IPS-18a (cell line): ENCODE data around the gene ABLIM2.

Source experiments
- H3K27ac ChIP-seq: one replicate; pipeline ENCODE4 v1.5.1; 2013; ENCODE audit warnings: low read length
- H3K27me3 ChIP-seq: one replicate; pipeline ENCODE4 v1.6.1; 2013; ENCODE audit warnings: mild to moderate bottlenecking, low read length; ENCODE audit not compliant: control insufficient read depth, insufficient read depth
- H3K36me3 ChIP-seq: one replicate; pipeline ENCODE4 v1.6.1; 2013; ENCODE audit warnings: low read depth, low read length; ENCODE audit not compliant: control insufficient read depth
- H3K4me1 ChIP-seq: one replicate; pipeline ENCODE4 v1.6.1; 2013; ENCODE audit warnings: low read depth, low read length; ENCODE audit not compliant: control insufficient read depth
- H3K4me3 ChIP-seq: one replicate; pipeline ENCODE4 v1.5.1; 2013; ENCODE audit warnings: low read length
- H3K9ac ChIP-seq: one replicate; pipeline ENCODE4 v1.6.1; 2013; ENCODE audit warnings: mild to moderate bottlenecking, low read length, moderate library complexity
- H3K9me3 ChIP-seq: one replicate; pipeline ENCODE4 v1.6.1; 2013; ENCODE audit warnings: low read depth, low read length; ENCODE audit not compliant: control insufficient read depth

Gene ABLIM2

GRCh38 chr4:8089862-8090261 lies 68.8 kb downstream of the ABLIM2 start:
- H3K27me3 ChIP-seq: no peaks in the 10 kb centered on the region
- no peaks in the 10 kb centered on the region for H3K4me1 ChIP-seq
- H3K9ac ChIP-seq: no peak overlapping the region
- H3K36me3 ChIP-seq: no peaks in the 10 kb centered on the region
- no peak overlapping the region for H3K27ac ChIP-seq
- H3K9me3 ChIP-seq: peaks cover 8% of the 10 kb centered on the region
- no peak overlapping the region for H3K4me3 ChIP-seq

DNA sequence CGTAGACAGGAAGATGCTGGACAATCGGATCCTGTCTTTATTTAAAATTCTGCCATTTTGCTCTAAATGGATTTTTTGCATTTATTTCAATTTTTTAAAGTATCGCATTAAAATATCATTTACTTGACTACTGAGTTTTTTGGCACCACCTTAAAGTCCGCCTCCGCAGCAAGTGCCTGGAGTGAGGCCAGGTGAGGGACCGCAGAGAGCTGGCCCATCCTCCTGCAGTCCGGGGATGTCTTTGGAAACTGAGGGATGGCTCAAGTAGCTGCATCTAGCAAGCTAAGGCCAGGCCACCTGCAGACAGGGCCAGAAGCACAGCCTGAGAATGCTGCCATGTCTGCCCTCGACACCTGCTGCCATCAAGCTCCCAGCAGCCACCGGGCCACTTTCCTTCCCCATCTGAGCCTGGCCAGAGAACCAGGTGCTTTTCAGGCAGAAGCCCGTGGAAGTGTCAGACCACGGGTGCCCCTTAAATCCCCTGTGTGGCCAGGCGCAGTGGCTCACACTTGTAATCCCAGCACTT lies 69.6 kb downstream of the ABLIM2 start:
- no peaks in the 10 kb centered on the region for H3K4me1 ChIP-seq
- H3K27ac ChIP-seq: no peak overlapping the region
- H3K4me3 ChIP-seq: no peak overlapping the region
- no peak overlapping the region for H3K9ac ChIP-seq
- no peaks in the 10 kb centered on the region for H3K27me3 ChIP-seq
- H3K36me3 ChIP-seq: no peaks in the 10 kb centered on the region
- H3K9me3 ChIP-seq: peaks cover 6% of the 10 kb centered on the region

- Histone ChIP-seq H3K9me3 (no peaks in the 10 kb centered on the region), H3K36me3 (no peaks in the 10 kb centered on the region), H3K9ac (no peak overlapping the region), H3K27ac (no peak overlapping the region), H3K4me1 (no peaks in the 10 kb centered on the region), H3K27me3 (no peaks in the 10 kb centered on the region), H3K4me3 (no peak overlapping the region)
Observed at GRCh38 chr4:8087921-8088495, 70.6 kb downstream of the ABLIM2 start.

DNA sequence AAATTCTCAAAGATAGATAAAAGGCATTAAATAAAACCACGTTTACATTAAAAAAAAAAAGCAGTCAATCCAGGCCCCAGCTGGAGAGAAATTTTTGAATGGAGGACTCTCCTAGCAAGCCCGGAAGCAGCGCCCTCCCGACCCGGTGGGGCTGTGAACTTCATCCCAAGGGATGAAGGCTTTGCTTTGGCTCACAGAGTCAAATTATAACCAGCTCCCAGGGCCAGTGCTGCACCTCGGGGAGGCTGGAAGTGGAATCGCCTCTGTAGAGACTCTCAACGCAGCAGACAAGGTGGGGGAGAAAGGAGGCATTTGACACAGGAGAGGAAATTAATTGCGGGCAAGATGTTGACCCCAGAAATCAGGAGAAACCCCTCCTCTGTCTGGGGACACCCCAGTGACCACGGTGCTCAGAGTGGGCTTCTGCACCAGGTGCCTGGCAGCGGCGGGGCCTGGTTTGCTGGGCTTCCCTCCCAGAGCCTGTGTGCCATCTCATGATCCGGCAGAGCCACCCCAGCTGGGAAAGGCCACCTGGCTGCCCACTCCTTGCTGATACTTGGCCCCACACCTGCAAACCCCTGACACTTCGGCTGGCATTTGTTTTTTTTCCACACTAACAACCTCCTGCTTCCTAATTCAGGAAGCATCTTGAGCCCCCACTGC lies 71.7 kb downstream of the ABLIM2 start:
- Histone ChIP-seq H3K27me3 (no peaks in the 10 kb centered on the region), H3K9me3 (no peaks in the 10 kb centered on the region), H3K4me1 (no peaks in the 10 kb centered on the region), H3K27ac (no peak overlapping the region), H3K36me3 (no peaks in the 10 kb centered on the region), H3K4me3 (no peak overlapping the region), H3K9ac (no peak overlapping the region)

- Histone ChIP-seq H3K9me3 (no peaks in the 10 kb centered on the region), H3K36me3 (no peaks in the 10 kb centered on the region), H3K4me1 (peaks cover 4% of the 10 kb centered on the region), H3K9ac (no peak overlapping the region), H3K27ac (no peak overlapping the region), H3K27me3 (no peaks in the 10 kb centered on the region), H3K4me3 (no peak overlapping the region)
Observed at GRCh38 chr4:8085491-8086117, 73.0 kb downstream of the ABLIM2 start.

- Histone ChIP-seq H3K27ac (no peak overlapping the region), H3K4me1 (peaks cover 11% of the 10 kb centered on the region), H3K9me3 (no peaks in the 10 kb centered on the region), H3K4me3 (no peak overlapping the region), H3K9ac (no peak overlapping the region), H3K36me3 (no peaks in the 10 kb centered on the region), H3K27me3 (no peaks in the 10 kb centered on the region)
Observed at GRCh38 chr4:8084712-8085490, 73.7 kb downstream of the ABLIM2 start.

DNA sequence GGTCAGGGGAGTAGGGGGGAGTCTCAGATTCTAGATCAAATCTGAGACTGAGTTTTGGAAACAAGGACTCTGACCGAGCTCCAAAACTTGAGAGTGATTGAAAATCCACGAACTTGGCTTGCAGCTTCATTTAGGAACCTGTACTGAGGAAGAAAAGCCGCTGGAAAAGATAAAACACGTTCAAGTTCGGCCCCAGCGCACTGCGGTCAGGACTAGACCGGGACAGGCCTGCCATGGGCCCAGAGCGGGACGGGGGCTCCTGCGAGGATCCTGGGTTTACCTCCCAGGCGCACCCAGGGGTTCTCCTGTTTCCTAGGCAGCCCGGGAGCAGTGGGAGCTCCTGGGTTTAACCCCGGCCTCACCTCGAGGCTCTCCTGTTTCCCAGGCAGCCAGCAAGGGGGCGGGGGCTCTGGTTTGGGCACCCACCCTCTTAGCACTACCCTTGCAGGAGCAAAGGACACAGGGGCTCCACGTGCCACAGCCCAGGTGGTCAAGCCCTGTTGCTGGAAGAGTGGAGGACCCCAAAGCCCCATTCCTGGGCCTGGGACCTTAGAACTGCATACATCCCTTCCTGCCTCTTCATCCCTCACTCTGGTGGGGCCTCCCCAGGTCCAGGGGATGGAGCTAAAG lies 74.5 kb downstream of the ABLIM2 start:
- Histone ChIP-seq H3K4me1 (peaks cover 11% of the 10 kb centered on the region), H3K27ac (no peak overlapping the region), H3K9me3 (no peaks in the 10 kb centered on the region), H3K27me3 (no peaks in the 10 kb centered on the region), H3K4me3 (no peak overlapping the region), H3K36me3 (no peaks in the 10 kb centered on the region), H3K9ac (no peak overlapping the region)

DNA sequence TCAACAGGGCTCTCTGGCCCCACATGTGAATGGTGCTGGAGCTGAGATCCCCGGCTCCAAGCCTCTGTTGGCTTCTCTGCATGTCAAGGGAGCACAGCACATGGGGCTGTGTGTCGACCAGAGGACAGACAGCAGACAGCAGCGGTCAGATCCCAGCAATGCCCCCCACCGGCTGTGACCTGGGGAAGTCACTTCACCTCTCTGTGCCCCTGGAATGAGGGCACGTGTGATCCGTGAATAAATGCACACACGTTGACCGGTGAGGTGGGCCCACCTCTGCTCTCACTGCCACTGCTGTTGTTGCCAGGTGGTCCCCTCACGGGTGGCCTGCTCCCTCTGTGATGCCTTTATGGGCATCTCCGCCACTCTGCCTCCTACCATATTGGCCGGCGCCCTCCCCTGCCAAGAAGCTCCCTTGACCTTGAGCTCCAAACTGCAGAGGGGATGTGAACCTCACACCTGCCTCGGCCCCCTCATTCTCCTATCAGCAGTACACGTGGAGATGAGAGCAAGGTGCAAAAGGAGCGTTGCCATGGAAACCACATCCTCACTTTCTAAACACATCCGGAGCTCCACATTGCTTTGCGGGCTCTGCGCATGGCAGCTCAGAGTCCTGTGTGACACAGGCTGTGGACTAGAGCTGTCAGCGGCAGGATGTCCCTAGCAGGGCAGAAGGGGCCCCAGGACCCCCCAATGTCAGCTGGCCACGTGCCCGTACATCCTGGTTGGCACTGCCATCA lies 75.4 kb downstream of the ABLIM2 start:
- H3K9ac ChIP-seq: no peak overlapping the region
- no peak overlapping the region for H3K27ac ChIP-seq
- no peaks in the 10 kb centered on the region for H3K9me3 ChIP-seq
- H3K27me3 ChIP-seq: no peaks in the 10 kb centered on the region
- no peaks in the 10 kb centered on the region for H3K36me3 ChIP-seq
- H3K4me1 ChIP-seq: peaks cover 11% of the 10 kb centered on the region
- H3K4me3 ChIP-seq: no peak overlapping the region

DNA sequence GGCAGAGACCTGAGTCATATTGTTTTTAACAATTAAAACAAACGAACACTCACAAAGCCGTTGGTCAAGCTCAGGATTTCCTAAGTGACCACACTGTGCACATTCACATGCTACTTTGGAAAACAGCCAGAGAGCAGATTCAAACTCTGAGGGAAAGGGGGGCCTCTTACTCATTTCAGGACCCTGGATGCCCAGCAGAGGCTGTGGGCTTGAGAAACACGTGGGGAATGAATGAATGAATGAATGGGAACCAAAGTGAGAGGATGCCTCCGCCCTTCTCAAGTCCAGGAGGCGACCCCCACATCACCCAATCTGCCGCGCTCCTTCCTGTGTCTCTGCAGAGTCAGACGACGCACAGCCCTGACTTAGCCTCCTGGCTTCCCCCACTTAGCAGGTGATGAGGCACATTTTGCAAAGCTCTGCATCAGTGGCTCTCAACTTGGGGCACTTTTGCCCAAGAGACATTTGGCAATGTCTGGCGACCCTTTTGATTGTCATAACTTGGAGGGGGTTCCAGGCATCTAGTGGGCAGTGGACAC lies 76.0 kb downstream of the ABLIM2 start:
- Histone ChIP-seq H3K4me3 (no peak overlapping the region), H3K4me1 (peaks cover 11% of the 10 kb centered on the region), H3K36me3 (no peaks in the 10 kb centered on the region), H3K27ac (no peak overlapping the region), H3K27me3 (no peaks in the 10 kb centered on the region), H3K9me3 (no peaks in the 10 kb centered on the region), H3K9ac (no peak overlapping the region)

GRCh38 chr4:8081621-8082516 lies 76.7 kb downstream of the ABLIM2 start:
- H3K27ac ChIP-seq: no peak overlapping the region
- no peaks in the 10 kb centered on the region for H3K27me3 ChIP-seq
- no peak overlapping the region for H3K9ac ChIP-seq
- no peak overlapping the region for H3K4me3 ChIP-seq
- no peaks in the 10 kb centered on the region for H3K36me3 ChIP-seq
- H3K9me3 ChIP-seq: no peaks in the 10 kb centered on the region
- H3K4me1 ChIP-seq: peaks cover 11% of the 10 kb centered on the region
